ENCODE results near the gene AKT2.

GRCh38 chr19:40213251-40213829 is 71.8 kb downstream of the AKT2 start:
- TF ChIP-seq, protein P1, sequence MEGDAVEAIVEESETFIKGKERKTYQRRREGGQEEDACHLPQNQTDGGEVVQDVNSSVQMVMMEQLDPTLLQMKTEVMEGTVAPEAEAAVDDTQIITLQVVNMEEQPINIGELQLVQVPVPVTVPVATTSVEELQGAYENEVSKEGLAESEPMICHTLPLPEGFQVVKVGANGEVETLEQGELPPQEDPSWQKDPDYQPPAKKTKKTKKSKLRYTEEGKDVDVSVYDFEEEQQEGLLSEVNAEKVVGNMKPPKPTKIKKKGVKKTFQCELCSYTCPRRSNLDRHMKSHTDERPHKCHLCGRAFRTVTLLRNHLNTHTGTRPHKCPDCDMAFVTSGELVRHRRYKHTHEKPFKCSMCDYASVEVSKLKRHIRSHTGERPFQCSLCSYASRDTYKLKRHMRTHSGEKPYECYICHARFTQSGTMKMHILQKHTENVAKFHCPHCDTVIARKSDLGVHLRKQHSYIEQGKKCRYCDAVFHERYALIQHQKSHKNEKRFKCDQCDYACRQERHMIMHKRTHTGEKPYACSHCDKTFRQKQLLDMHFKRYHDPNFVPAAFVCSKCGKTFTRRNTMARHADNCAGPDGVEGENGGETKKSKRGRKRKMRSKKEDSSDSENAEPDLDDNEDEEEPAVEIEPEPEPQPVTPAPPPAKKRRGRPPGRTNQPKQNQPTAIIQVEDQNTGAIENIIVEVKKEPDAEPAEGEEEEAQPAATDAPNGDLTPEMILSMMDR (IDR thresholded peaks at IDR 0.05): no peak
- no peak for TF ChIP-seq POLR2A (IDR thresholded peaks at IDR 0.05)

Data from body of pancreas (tissue), 4 donors.